Measurements from ENCODE around the gene DDX51. TPM values are rescaled to one million over a fixed set of nuclear protein-coding genes. Genes with fewer than 3 reads are reported as not detected.

Gene DDX51
- total RNA-seq, 1 donor from 2014 or later: 28.1 TPM

DNA sequence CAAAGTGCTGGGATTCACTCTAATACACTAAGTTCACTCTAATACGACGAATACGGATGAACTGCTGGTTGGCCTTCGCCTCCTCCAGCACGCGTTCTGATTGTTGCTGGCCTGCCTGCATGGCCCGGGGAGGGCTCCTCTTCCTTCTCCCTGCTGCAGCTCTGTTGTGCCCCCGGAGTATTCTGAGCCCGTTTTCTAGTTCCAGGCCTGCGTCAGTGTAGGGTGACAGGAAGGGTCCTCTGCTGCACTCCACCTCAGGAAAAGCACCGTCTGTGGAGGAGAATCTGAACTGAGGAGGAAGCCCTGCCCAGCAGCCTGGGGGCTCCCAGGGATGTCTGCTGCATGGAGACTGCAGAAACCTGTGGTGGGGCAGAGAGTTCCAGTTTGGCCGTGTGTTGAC lies 44.4 kb downstream of the DDX51 start:
- H3K4me3 Mint-ChIP-seq (ENCODE audit: low read depth): no peak overlapping the region
- H3K36me3 Mint-ChIP-seq (ENCODE audit: insufficient read depth): peaks cover 13% of the 10 kb centered on the region
- TF ChIP-seq CTCF (IDR thresholded peaks at IDR 0.05; ENCODE audit: unreplicated experiment): no peak
- no peaks in the 10 kb centered on the region for H3K4me1 Mint-ChIP-seq (ENCODE audit: low read depth)
- no peaks in the 10 kb centered on the region for H3K9me3 Mint-ChIP-seq (ENCODE audit: low read depth)
- no peak overlapping the region for H3K27ac Mint-ChIP-seq
- no peak for DNase-seq (ENCODE audit: low spot score, unreplicated experiment)
- H3K27me3 Mint-ChIP-seq: no peaks in the 10 kb centered on the region

GRCh38 chr12:132095520-132096409 lies 48.4 kb downstream of the DDX51 start:
- H3K36me3 Mint-ChIP-seq (ENCODE audit: insufficient read depth): peaks cover 15% of the 10 kb centered on the region
- H3K4me1 Mint-ChIP-seq (ENCODE audit: low read depth): no peaks in the 10 kb centered on the region
- DNase-seq (ENCODE audit: low spot score, unreplicated experiment): no peak
- H3K9me3 Mint-ChIP-seq (ENCODE audit: low read depth): no peaks in the 10 kb centered on the region
- H3K27me3 Mint-ChIP-seq: no peaks in the 10 kb centered on the region
- H3K4me3 Mint-ChIP-seq (ENCODE audit: low read depth): no peak overlapping the region
- peak overlapping the region; percentile 14 for H3K27ac Mint-ChIP-seq
- no peak for TF ChIP-seq CTCF (IDR thresholded peaks at IDR 0.05; ENCODE audit: unreplicated experiment)

- Mint-ChIP-seq H3K9me3 (ENCODE audit: low read depth) (no peaks in the 10 kb centered on the region), H3K27ac (no peak overlapping the region), H3K36me3 (ENCODE audit: insufficient read depth) (peaks cover 16% of the 10 kb centered on the region), H3K4me1 (ENCODE audit: low read depth) (no peaks in the 10 kb centered on the region), H3K27me3 (no peaks in the 10 kb centered on the region), H3K4me3 (ENCODE audit: low read depth) (no peak overlapping the region)
- no peak for TF ChIP-seq CTCF (IDR thresholded peaks at IDR 0.05; ENCODE audit: unreplicated experiment)
- DNase-seq (ENCODE audit: low spot score, unreplicated experiment): no peak
Measured at GRCh38 chr12:132094269-132094891, 49.7 kb downstream of the DDX51 start.

GRCh38 chr12:132089407-132089910 lies 54.7 kb downstream of the DDX51 start:
- DNase-seq (ENCODE audit: low spot score, unreplicated experiment): no peak
- H3K36me3 Mint-ChIP-seq (ENCODE audit: insufficient read depth): peaks cover 5% of the 10 kb centered on the region
- no peak overlapping the region for H3K4me3 Mint-ChIP-seq (ENCODE audit: low read depth)
- no peaks in the 10 kb centered on the region for H3K9me3 Mint-ChIP-seq (ENCODE audit: low read depth)
- H3K4me1 Mint-ChIP-seq (ENCODE audit: low read depth): peaks cover 9% of the 10 kb centered on the region
- H3K27me3 Mint-ChIP-seq: no peaks in the 10 kb centered on the region
- no peak for TF ChIP-seq CTCF (IDR thresholded peaks at IDR 0.05; ENCODE audit: unreplicated experiment)
- no peak overlapping the region for H3K27ac Mint-ChIP-seq

Other genes starting within 250 kb of the DDX51 start
- gene ULK1, start 249.7 kb downstream of the DDX51 start, total RNA-seq: 111 and 122 TPM in 2 replicates
- gene PUS1, start 215.0 kb downstream of the DDX51 start, total RNA-seq: 38.5 and 40.4 TPM in 2 replicates
- gene EP400, start 194.4 kb downstream of the DDX51 start, total RNA-seq: 63.0 and 66.6 TPM in 2 replicates
- gene NOC4L, start 138 bp upstream of the DDX51 start, total RNA-seq: 27.0 and 27.3 TPM in 2 replicates
- gene GALNT9, start 185.3 kb upstream of the DDX51 start, total RNA-seq: 0.24 and 0.36 TPM in 2 replicates